ENCODE data around the gene TNRC6B.
"Not testable (repeated sequence)": the region's sequence is repeated elsewhere in the genome, so short reads cannot be mapped to it uniquely, and the experiment has no call there.

TNRC6B gene

GRCh38 chr22:40183029-40183581 is 5.4 kb downstream of the TNRC6B start:
- no peak for DNase-seq (ENCODE audit: low spot score)

- DNase-seq (ENCODE audit: low spot score) = not testable (repeated sequence)
Measured at GRCh38 chr22:40183603-40184002, 5.9 kb downstream of the TNRC6B start.

GRCh38 chr22:40187389-40187788 is 9.7 kb downstream of the TNRC6B start:
- DNase-seq (ENCODE audit: low spot score) = no peak

- DNase-seq (ENCODE audit: low spot score) = no peak
Measured at GRCh38 chr22:40189997-40190396, 12.3 kb downstream of the TNRC6B start.

GRCh38 chr22:40190501-40190900 is 12.8 kb downstream of the TNRC6B start:
- no peak for DNase-seq (ENCODE audit: low spot score)

- no peak for DNase-seq (ENCODE audit: low spot score)
Measured at GRCh38 chr22:40193429-40194421, 16.0 kb downstream of the TNRC6B start.

GRCh38 chr22:40194656-40195055 is 16.9 kb downstream of the TNRC6B start:
- no peak for DNase-seq (ENCODE audit: low spot score)

GRCh38 chr22:40196628-40197360 is 19.1 kb downstream of the TNRC6B start:
- no peak for DNase-seq (ENCODE audit: low spot score)

GRCh38 chr22:40197421-40197820 is 19.7 kb downstream of the TNRC6B start:
- not testable (repeated sequence) for DNase-seq (ENCODE audit: low spot score)

- no peak for DNase-seq (ENCODE audit: low spot score)
Measured at GRCh38 chr22:40198733-40199132, 21.0 kb downstream of the TNRC6B start.

GRCh38 chr22:40199223-40199622 is 21.5 kb downstream of the TNRC6B start:
- DNase-seq (ENCODE audit: low spot score) = no peak

GRCh38 chr22:40199852-40200251 is 22.1 kb downstream of the TNRC6B start:
- DNase-seq (ENCODE audit: low spot score) = no peak

GRCh38 chr22:40200795-40201530 is 23.2 kb downstream of the TNRC6B start:
- DNase-seq (ENCODE audit: low spot score) = no peak

- no peak for DNase-seq (ENCODE audit: low spot score)
Measured at GRCh38 chr22:40202225-40202944, 24.7 kb downstream of the TNRC6B start.

GRCh38 chr22:40203572-40203971 is 25.8 kb downstream of the TNRC6B start:
- DNase-seq (ENCODE audit: low spot score) = no peak

GRCh38 chr22:40204321-40205116 is 26.8 kb downstream of the TNRC6B start:
- no peak for DNase-seq (ENCODE audit: low spot score)

- DNase-seq (ENCODE audit: low spot score) = no peak
Measured at GRCh38 chr22:40206561-40206960, 28.8 kb downstream of the TNRC6B start.

GRCh38 chr22:40210818-40211217 is 33.1 kb downstream of the TNRC6B start:
- no peak for DNase-seq (ENCODE audit: low spot score)

GRCh38 chr22:40211476-40212054 is 33.8 kb downstream of the TNRC6B start:
- DNase-seq (ENCODE audit: low spot score) = no peak

GRCh38 chr22:40212121-40212520 is 34.4 kb downstream of the TNRC6B start:
- no peak for DNase-seq (ENCODE audit: low spot score)

Measured in left forelimb (tissue), 1 donor.